Upper lobe of right lung (tissue), 1 donor: Measurements from ENCODE around the gene MUTYH. TPM values are rescaled to one million over a fixed set of nuclear protein-coding genes. Genes with fewer than 3 reads are reported as not detected.

Experiments
- ATAC-seq: fragments of 200-7000 bp; cut with Tn5 transposase; one replicate; pipeline ENCODE4 v1.9.1; 2020; ENCODE audit warnings: mild to moderate bottlenecking, moderate library complexity
- DNase-seq: peaks from one replicate; pipeline ENCODE4 v3.0.0-alpha.2; 2020
- H3K27ac ChIP-seq: fragments of 200-600 bp; one replicate; pipeline ENCODE4 v1.8.0; 2022
- H3K27me3 ChIP-seq: fragments of 200-600 bp; one replicate; pipeline ENCODE4 v1.8.0; 2022; ENCODE audit warnings: mild to moderate bottlenecking
- H3K36me3 ChIP-seq: fragments of 200-600 bp; one replicate; pipeline ENCODE4 v1.8.0; 2022
- H3K4me1 ChIP-seq: fragments of 200-600 bp; one replicate; pipeline ENCODE4 v1.8.0; 2022
- H3K4me3 ChIP-seq: fragments of 200-600 bp; one replicate; pipeline ENCODE4 v1.8.0; 2022; ENCODE audit warnings: mild to moderate bottlenecking
- H3K9me3 ChIP-seq: fragments of 200-600 bp; one replicate; pipeline ENCODE4 v1.8.0; 2022
- CTCF ChIP-seq: fragments of 200-600 bp; IDR thresholded peaks from one replicate; pipeline ENCODE4 v1.8.0; 2022; ENCODE audit warnings: antibody characterized with exemption
- intact Hi-C: fragments of 100-400 bp; cut with DNase I; formaldehyde crosslinking; loops from one replicate; pipeline ENCODE4 v1.11.0; 2022
- total RNA-seq: library from RNA; stranded (reverse); fragmentation: NEBNext Ultra II Directional; extraction: Animal tissue kit (Norgen Biotek cat#: 25700); gene quantifications from one replicate; pipeline ENCODE4 v1.2.1, GENCODE V29; 2021
- donor health status: DM: no; HTN: yes; CAD: no; lungs with severe emphysema.

The MUTYH gene
- total RNA-seq, 1 donor from 2014 or later: 20.3 TPM

- H3K9me3 ChIP-seq: no peaks in the 10 kb centered on the region
- ATAC-seq (no peak), DNase-seq (no peak)
- intact Hi-C loops: no loop called here
- H3K4me3 ChIP-seq: no peak overlapping the region
- no peak overlapping the region for H3K27ac ChIP-seq
- no peak for TF ChIP-seq CTCF
- no peaks in the 10 kb centered on the region for H3K27me3 ChIP-seq
- peaks cover 19% of the 10 kb centered on the region for H3K4me1 ChIP-seq
- peaks cover 8% of the 10 kb centered on the region for H3K36me3 ChIP-seq
Measured at GRCh38 chr1:45325851-45326506, 14.3 kb downstream of the MUTYH start.

- DNase-seq: no peak
Measured at GRCh38 chr1:45322486-45323040, 17.7 kb downstream of the MUTYH start.

GRCh38 chr1:45321444-45321843 is 18.8 kb downstream of the MUTYH start:
- intact Hi-C loops: no loop called here
- ATAC-seq: no peak
- H3K4me1 ChIP-seq: peaks cover 6% of the 10 kb centered on the region
- H3K9me3 ChIP-seq: no peaks in the 10 kb centered on the region
- H3K27ac ChIP-seq: no peak overlapping the region
- H3K4me3 ChIP-seq: no peak overlapping the region
- no peaks in the 10 kb centered on the region for H3K27me3 ChIP-seq
- no peak for TF ChIP-seq CTCF
- no peak for DNase-seq
- no peaks in the 10 kb centered on the region for H3K36me3 ChIP-seq

More at GRCh38 chr1:45322486-45323040, 17.7 kb downstream of the MUTYH start:
- no peak for ATAC-seq
- intact Hi-C loops: no loop called here
- no peak for TF ChIP-seq CTCF
- Histone ChIP-seq H3K27ac (no peak overlapping the region), H3K27me3 (no peaks in the 10 kb centered on the region), H3K4me1 (peaks cover 16% of the 10 kb centered on the region), H3K36me3 (no peaks in the 10 kb centered on the region), H3K4me3 (no peak overlapping the region), H3K9me3 (no peaks in the 10 kb centered on the region)

GRCh38 chr1:45319761-45320160 is 20.5 kb downstream of the MUTYH start:
- no peak for TF ChIP-seq CTCF
- H3K9me3 ChIP-seq: no peaks in the 10 kb centered on the region
- no peaks in the 10 kb centered on the region for H3K4me1 ChIP-seq
- intact Hi-C loops: no loop called here
- DNase-seq: no peak
- no peak for ATAC-seq
- H3K36me3 ChIP-seq: no peaks in the 10 kb centered on the region
- H3K27ac ChIP-seq: no peak overlapping the region
- H3K4me3 ChIP-seq: no peak overlapping the region
- H3K27me3 ChIP-seq: no peaks in the 10 kb centered on the region

GRCh38 chr1:45317166-45317565 is 23.1 kb downstream of the MUTYH start:
- H3K27me3 ChIP-seq: no peaks in the 10 kb centered on the region
- ATAC-seq: no peak
- H3K36me3 ChIP-seq: no peaks in the 10 kb centered on the region
- intact Hi-C loops: no loop called here
- no peak for DNase-seq
- H3K27ac ChIP-seq: no peak overlapping the region
- TF ChIP-seq CTCF: no peak
- no peak overlapping the region for H3K4me3 ChIP-seq
- no peaks in the 10 kb centered on the region for H3K4me1 ChIP-seq
- no peaks in the 10 kb centered on the region for H3K9me3 ChIP-seq
